ENCODE data around the gene RSRC1. TPM values are rescaled to one million over a fixed set of nuclear protein-coding genes. Genes with fewer than 3 reads are reported as not detected.

The RSRC1 gene
- total and polyA plus RNA-seq, 2 donors (not counting 1 experiment from before 2014, with no cell fraction given), result 4.5 to 54.6 TPM

GRCh38 chr3:158104431-158104921 is 5.4 kb upstream of the RSRC1 start:
- POLR2A ChIA-PET, result no interaction called here
- CTCF ChIA-PET, result no interaction called here
- Histone ChIP-seq H3K9me3 (ENCODE audit: control extremely low read depth in 1 of 3, control insufficient read depth in 2 of 3, insufficient read depth in 1 of 3, low read length in 2 of 3) (peaks cover 3 to 41% (median 28%) of the 10 kb centered on the region in 3 donors), H3K27me3 (replicated peaks in 1 of 4; ENCODE audit: control extremely low read depth in 1 of 4, control insufficient read depth in 3 of 4, insufficient read depth in 4 of 4, low read length in 3 of 4) (peaks cover 7 to 91% (median 83%) of the 10 kb centered on the region in 4 experiments), H4K20me1 (ENCODE audit: control insufficient read depth, insufficient read depth, low read length, poor library complexity, severe bottlenecking) (peaks cover 4% of the 10 kb centered on the region), H2AFZ (ENCODE audit: insufficient read depth, low read depth, low read length, poor library complexity, severe bottlenecking) (no peak overlapping the region), H3K36me3 (replicated peaks in 1 of 2; ENCODE audit: control extremely low read depth in 1 of 2, control insufficient read depth in 1 of 2, extremely low read depth in 1 of 2, insufficient read depth in 2 of 2, low read length in 1 of 2) (no peaks in the 10 kb centered on the region), H3K9ac (ENCODE audit: low read length) (no peak overlapping the region), H3K4me3 (ENCODE audit: control extremely low read depth in 1 of 5, extremely low read depth in 1 of 5, insufficient read depth in 1 of 5, low read depth in 2 of 5, low read length in 4 of 5) (no peak overlapping the region), H3K4me1 (ENCODE audit: control insufficient read depth in 2 of 2, insufficient read depth in 2 of 2, low read length in 2 of 2) (peaks cover 48 to 61% of the 10 kb centered on the region in 2 donors), H3K4me2 (replicated peaks; ENCODE audit: low read depth, low read length, poor library complexity, severe bottlenecking) (no peak overlapping the region), H3K79me2 (ENCODE audit: control insufficient read depth, insufficient read depth, low read length) (peaks cover under 1% of the 10 kb centered on the region), H3K27ac (ENCODE audit: low read length in 2 of 2) (no peak overlapping the region)
- Mint-ChIP-seq H3K9me3 (ENCODE audit: insufficient read depth) (no peaks in the 10 kb centered on the region), H3K4me3 (no peak overlapping the region), H3K4me1 (peaks cover 33% of the 10 kb centered on the region), H3K27ac (peak overlapping the region; percentile 50), H3K27me3 (peaks cover 73% of the 10 kb centered on the region)
- 33% methylated on average over 1 of the region's 5 CpGs for WGBS (ENCODE audit: insufficient coverage)
- TF ChIP-seq CTCF (IDR thresholded peaks at IDR 0.05) (no peak), EZH2 (IDR thresholded peaks at IDR 0.05; ENCODE audit: borderline replicate concordance, insufficient read depth, low read depth, low read length, poor library complexity, severe bottlenecking) (no peak)
- peak; percentile 34 for DNase-seq
- ATAC-seq (ENCODE audit: low read depth), result no peak
- intact Hi-C loops (cut with micrococcal nuclease), result no loop called here

DNA sequence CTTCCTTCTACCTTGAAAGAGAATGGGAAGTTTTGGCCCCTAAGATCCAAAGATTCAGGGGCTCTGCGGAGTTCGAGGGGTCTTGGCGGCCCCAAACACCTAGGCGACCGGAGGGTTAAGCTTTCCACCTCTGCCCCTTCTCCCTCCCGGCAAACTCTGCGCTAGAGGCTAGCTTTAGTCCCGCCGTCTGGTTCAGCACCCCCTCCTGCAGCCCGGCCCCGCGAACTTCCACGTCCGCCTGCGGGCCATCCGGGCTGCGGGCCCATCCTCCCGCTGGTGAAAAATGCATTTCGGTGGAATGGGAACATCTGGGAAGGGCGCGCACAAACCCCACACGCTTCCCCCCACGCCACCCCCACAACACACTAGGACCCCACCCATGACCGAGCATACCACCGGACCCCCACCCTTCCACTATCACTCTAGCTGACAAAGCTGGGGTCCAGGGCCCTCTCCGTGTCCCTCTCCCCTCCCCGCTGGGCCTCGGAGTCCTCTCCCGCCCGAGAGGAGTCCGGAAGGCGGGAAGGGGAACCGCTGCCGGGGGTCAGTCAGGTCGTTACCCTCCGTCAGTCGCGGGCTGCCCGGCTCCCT is 4.7 kb upstream of the RSRC1 start:
- peaks cover 74% of the 10 kb centered on the region for H3K27me3 Mint-ChIP-seq
- WGBS (ENCODE audit: insufficient coverage), result 3% methylated on average over 27 of the region's 39 CpGs
- Histone ChIP-seq H3K27ac (ENCODE audit: low read length in 2 of 2) (no peak overlapping the region), H4K20me1 (ENCODE audit: control insufficient read depth, insufficient read depth, low read length, poor library complexity, severe bottlenecking) (peaks cover 4% of the 10 kb centered on the region), H3K4me2 (replicated peaks; ENCODE audit: low read depth, low read length, poor library complexity, severe bottlenecking) (peak overlapping the region; percentile 68), H3K4me3 (ENCODE audit: control extremely low read depth in 1 of 5, extremely low read depth in 1 of 5, insufficient read depth in 1 of 5, low read depth in 2 of 5, low read length in 4 of 5) (peak overlapping the region in 2 of 5 experiments; percentile 16 to 48), H2AFZ (ENCODE audit: insufficient read depth, low read depth, low read length, poor library complexity, severe bottlenecking) (peak overlapping the region; percentile 11), H3K27me3 (replicated peaks in 1 of 4; ENCODE audit: control extremely low read depth in 1 of 4, control insufficient read depth in 3 of 4, insufficient read depth in 4 of 4, low read length in 3 of 4) (peaks cover 4 to 86% (median 77%) of the 10 kb centered on the region in 4 experiments), H3K9me3 (ENCODE audit: control extremely low read depth in 1 of 3, control insufficient read depth in 2 of 3, insufficient read depth in 1 of 3, low read length in 2 of 3) (peaks cover 1 to 41% (median 28%) of the 10 kb centered on the region in 3 donors), H3K9ac (ENCODE audit: low read length) (peak overlapping the region; percentile 18), H3K79me2 (ENCODE audit: control insufficient read depth, insufficient read depth, low read length) (peaks cover 6% of the 10 kb centered on the region), H3K4me1 (ENCODE audit: control insufficient read depth in 2 of 2, insufficient read depth in 2 of 2, low read length in 2 of 2) (peaks cover 51 to 64% of the 10 kb centered on the region in 2 donors), H3K36me3 (replicated peaks in 1 of 2; ENCODE audit: control extremely low read depth in 1 of 2, control insufficient read depth in 1 of 2, extremely low read depth in 1 of 2, insufficient read depth in 2 of 2, low read length in 1 of 2) (no peaks in the 10 kb centered on the region)
- peaks cover 38% of the 10 kb centered on the region for H3K4me1 Mint-ChIP-seq
- ChIA-PET CTCF (no interaction called here), POLR2A (interaction anchor here (0.7 kb wide), 1 partner anchor 17 kb away, joined by 3 read pairs; no protein-coding TSS in a partner anchor)
- TF ChIP-seq EZH2 (IDR thresholded peaks at IDR 0.05; ENCODE audit: borderline replicate concordance, insufficient read depth, low read depth, low read length, poor library complexity, severe bottlenecking), result no peak
- TF ChIP-seq CTCF (IDR thresholded peaks at IDR 0.05), result no peak
- H3K4me3 Mint-ChIP-seq, result peak overlapping the region; percentile 66
- DNase-seq, result peak; percentile 43
- H3K27ac Mint-ChIP-seq, result peak overlapping the region; percentile 32
- ATAC-seq (ENCODE audit: low read depth), result no peak
- H3K9me3 Mint-ChIP-seq (ENCODE audit: insufficient read depth), result no peaks in the 10 kb centered on the region
- intact Hi-C loops (cut with micrococcal nuclease), result no loop called here
